Limb (tissue), 2 donors: ENCODE results near the gene CARF.
"Not testable (repeated sequence)": the region's sequence is repeated elsewhere in the genome, so short reads cannot be mapped to it uniquely, and the experiment has no call there.

Experiments used
- DNase-seq, 2 donors: peaks; one replicate each; pipeline ENCODE4 v3.0.0-alpha.2; 2016; ENCODE audit errors: extremely low spot score in 2 of 2

CARF gene

GRCh38 chr2:202933958-202934357 lies 21.9 kb downstream of the CARF start:
- DNase-seq: no peak

- no peak for DNase-seq
Measured at GRCh38 chr2:202934456-202934855, 22.4 kb downstream of the CARF start.

- no peak for DNase-seq
Measured at GRCh38 chr2:202938960-202939359, 26.9 kb downstream of the CARF start.

GRCh38 chr2:202941771-202942170 lies 29.7 kb downstream of the CARF start:
- no peak for DNase-seq

GRCh38 chr2:202944408-202944807 lies 32.3 kb downstream of the CARF start:
- DNase-seq: no peak

GRCh38 chr2:202944816-202945215 lies 32.7 kb downstream of the CARF start:
- no peak for DNase-seq

GRCh38 chr2:202945497-202945896 lies 33.4 kb downstream of the CARF start:
- no peak for DNase-seq

GRCh38 chr2:202949333-202949732 lies 37.3 kb downstream of the CARF start:
- not testable (repeated sequence) for DNase-seq

- DNase-seq: no peak
Measured at GRCh38 chr2:202950592-202950991, 38.5 kb downstream of the CARF start.

- DNase-seq: no peak
Measured at GRCh38 chr2:202960524-202960923, 48.4 kb downstream of the CARF start.

- DNase-seq: no peak
Measured at GRCh38 chr2:202963712-202964111, 51.6 kb downstream of the CARF start.

- DNase-seq: no peak
Measured at GRCh38 chr2:202965810-202966460, 53.9 kb downstream of the CARF start.

GRCh38 chr2:202969404-202969803 lies 57.3 kb downstream of the CARF start:
- DNase-seq: not testable (repeated sequence)

- no peak for DNase-seq
Measured at GRCh38 chr2:202976809-202977208, 64.7 kb downstream of the CARF start.

GRCh38 chr2:202982779-202983491 lies 70.9 kb downstream of the CARF start:
- DNase-seq: no peak

- no peak for DNase-seq
Measured at GRCh38 chr2:202989749-202990148, 77.7 kb downstream of the CARF start.

- DNase-seq: no peak
Measured at GRCh38 chr2:202990501-202990900, 78.4 kb downstream of the CARF start.

- DNase-seq: not testable (repeated sequence)
Measured at GRCh38 chr2:202997113-202997512, 85.0 kb downstream of the CARF start.

- DNase-seq: no peak
Measured at GRCh38 chr2:203002054-203002821, 90.2 kb downstream of the CARF start.

GRCh38 chr2:203003716-203004115 lies 91.6 kb downstream of the CARF start:
- DNase-seq: no peak

- peak; percentile 99 to 100 for DNase-seq
Measured at GRCh38 chr2:203014456-203015199, 102.6 kb downstream of the CARF start, which contains the start of gene NBEAL1. Gene NBEAL1 (plus strand): TSS chr2:203014875. CDS start chr2:203016385, 1,510 bp downstream.

GRCh38 chr2:203016716-203017115 lies 104.6 kb downstream of the CARF start:
- DNase-seq: no peak
